GM12878 (cell line): Measurements from ENCODE around the gene LPGAT1. TPM values are rescaled to one million over a fixed set of nuclear protein-coding genes. Genes with fewer than 3 reads are reported as not detected.

ENCODE experiments used
- ATAC-seq: fragments of 200-7000 bp; cut with Tn5 transposase; 3 replicates; pipeline ENCODE4 v1.9.1; 2020; ENCODE audit warnings: mild to moderate bottlenecking, moderate library complexity
- BruUV-seq: library from RNA; stranded (reverse); fragments of 400-500 nt; replicated peaks from 2 replicates; lab custom pipeline; 2021; lab: Mats Ljungman, UMichigan
- CTCF ChIA-PET: fragments of 300-600 bp; sonication (Branson Sonifier 250); formaldehyde crosslinking; extraction: SDS; loops from one replicate; lab custom pipeline; 2021; ENCODE audit warnings: inconsistent platforms; lab: Yijun Ruan, JAX
- POLR2A ChIA-PET: fragments of 350-600 bp; formaldehyde crosslinking; extraction: SDS; loops from one replicate; lab custom pipeline; 2021; ENCODE audit warnings: inconsistent platforms; lab: Charles Lee
- RAD21 ChIA-PET: fragments of 300-600 bp; sonication (Branson Sonifier 250); formaldehyde crosslinking; loops from one replicate; lab custom pipeline; 2023; ENCODE audit warnings: antibody characterized with exemption; ENCODE audit not compliant: unreplicated experiment; lab: Charles Lee
- SMC1A ChIA-PET: fragments of 300-600 bp; sonication (Branson Sonifier 250); formaldehyde crosslinking; loops from one replicate; lab custom pipeline; 2023; ENCODE audit not compliant: unreplicated experiment, uncharacterized antibody; lab: Charles Lee
- DNase-seq: peaks from one replicate; pipeline ENCODE4 v3.0.0-alpha.2; 2011; ENCODE audit warnings: low read depth, low spot score
- FAIRE-seq: peaks from 3 replicates; lab custom pipeline; 2011; peaks lifted over from hg19 to GRCh38; lab: Jason Lieb, UNC
- H2AFZ ChIP-seq: 2 replicates; pipeline ENCODE4 v1.6.0; 2011; ENCODE audit warnings: low read depth, low read length, control low read depth; ENCODE audit not compliant: control insufficient read depth
- H3K27ac ChIP-seq: 2 replicates; pipeline ENCODE4 v1.5.1; 2011; ENCODE audit warnings: control low read depth; ENCODE audit not compliant: control insufficient read depth, insufficient read depth
- H3K27me3 ChIP-seq, 2 experiments: replicated peaks in 1 of 2; 2 replicates each; pipeline versions ENCODE4 v1.6.0 to v1.6.1; 2011; ENCODE audit warnings: low read length in 1 of 2; ENCODE audit not compliant: control insufficient read depth in 2 of 2, insufficient read depth in 2 of 2
- H3K36me3 ChIP-seq, 2 experiments: 2 replicates each; pipeline ENCODE4 v1.5.1; 2011; ENCODE audit warnings: low read length in 1 of 2; ENCODE audit not compliant: control insufficient read depth in 2 of 2, insufficient read depth in 2 of 2
- H3K4me1 ChIP-seq: 2 replicates; pipeline ENCODE4 v1.6.1; 2011; ENCODE audit warnings: mild to moderate bottlenecking, low read length, moderate library complexity, mixed read lengths; ENCODE audit not compliant: control insufficient read depth, insufficient read depth
- H3K4me2 ChIP-seq: 2 replicates; pipeline ENCODE4 v1.6.0; 2011; ENCODE audit warnings: control low read depth; ENCODE audit not compliant: control insufficient read depth, insufficient read depth
- H3K4me3 ChIP-seq: fragments of 200-600 bp; sonication (generic); 2 replicates; pipeline ENCODE4 v1.5.1; 2016
- H3K79me2 ChIP-seq: 2 replicates; pipeline ENCODE4 v1.6.0; 2011; ENCODE audit warnings: low read length; ENCODE audit not compliant: control insufficient read depth, insufficient read depth
- H3K9ac ChIP-seq: 2 replicates; pipeline ENCODE4 v1.8.0; 2011; ENCODE audit warnings: low read length, control low read depth, mixed read lengths; ENCODE audit not compliant: control insufficient read depth, insufficient read depth
- H3K9me3 ChIP-seq: replicated peaks from 3 replicates; pipeline ENCODE4 v1.5.1; 2011; ENCODE audit warnings: mild to moderate bottlenecking, low read length; ENCODE audit not compliant: control insufficient read depth, insufficient read depth
- H4K20me1 ChIP-seq: 2 replicates; pipeline ENCODE4 v1.6.0; 2011; ENCODE audit not compliant: control insufficient read depth, insufficient read depth
- BHLHE40 ChIP-seq, 2 experiments: fragments of 450-650 bp in 1 of 2; IDR thresholded peaks; 2 replicates each; pipeline ENCODE4 v1.6.1; 2011 to 2017; ENCODE audit warnings: low read depth in 2 of 2, borderline replicate concordance in 1 of 2, improper control_type of control experiment in 1 of 2, low read length in 1 of 2, mild to moderate bottlenecking in 1 of 2
- IKZF2 ChIP-seq, 2 experiments: fragments of 450-650 bp; IDR thresholded peaks; 2 replicates each; pipeline ENCODE4 v1.6.1; 2017; ENCODE audit warnings: mild to moderate bottlenecking in 2 of 2, moderate library complexity in 2 of 2
- POU2F2 ChIP-seq: IDR thresholded peaks from 3 replicates; pipeline ENCODE4 v1.6.1; 2011; ENCODE audit warnings: low read depth, mild to moderate bottlenecking, low read length, borderline replicate concordance
- RAD21 ChIP-seq: IDR thresholded peaks from 2 replicates; pipeline ENCODE4 v1.6.1; 2011; ENCODE audit warnings: mild to moderate bottlenecking, low read depth, low read length, moderate library complexity; ENCODE audit not compliant: insufficient read depth
- SPI1 ChIP-seq: IDR thresholded peaks from 2 replicates; pipeline ENCODE4 v1.6.1; 2011; ENCODE audit warnings: low read depth, mild to moderate bottlenecking, low read length, moderate library complexity, borderline replicate concordance; ENCODE audit not compliant: insufficient read depth
- TCF7 ChIP-seq: IDR thresholded peaks from 2 replicates; pipeline ENCODE4 v1.6.1; 2014; ENCODE audit warnings: antibody characterized with exemption, borderline replicate concordance
- ZNF274 ChIP-seq: IDR thresholded peaks from one replicate; pipeline ENCODE4 v1.8.0; 2011; ENCODE audit not compliant: insufficient read length, insufficient read depth
- ZSCAN29 ChIP-seq: fragments of 450-650 bp; IDR thresholded peaks from 2 replicates; pipeline ENCODE4 v1.6.1; 2017; ENCODE audit warnings: mild to moderate bottlenecking, moderate library complexity
- WGBS: methylation state at CpG from one replicate; pipeline ENCODE4 v1.1.6; 2016; ENCODE audit warnings: low lambda C conversion rate; ENCODE audit not compliant: insufficient replicate concordance, insufficient coverage; ENCODE audit errors: missing lambda C conversion rate; 5-methylcytosine and 5-hydroxymethylcytosine counted together
- in situ Hi-C: fragments of 300-500 bp; cut with MboI; formaldehyde crosslinking; loops from 9 replicates; pipeline ENCODE4 v1.14.3; 2018; ENCODE audit warnings: mixed read lengths
- intact Hi-C: fragments of 100-400 bp; cut with micrococcal nuclease; formaldehyde crosslinking; loops from one replicate; pipeline ENCODE4 v1.14.2; 2022; ENCODE audit not compliant: unreplicated experiment
- polyA plus RNA-seq, 11 experiments: library from polyadenylated mRNA; depleted of rRNA in 4 of 11; unstranded in 6 of 11; stranded (reverse) in 5 of 11; fragments of >200 nt; fragmentation: Nextera tagmentation in 4 of 11; fragmentation: Illumina TruSeq in 1 of 11; extraction: Ambion mirVana in 4 of 11; extraction: Trizol in 1 of 11; gene quantifications; 1 replicate in 1 of 11; 2 replicates in 10 of 11; pipeline versions ENCODE4 v1.2.1 to v1.2.3, GENCODE V29; 2011 to 2016; ENCODE audit warnings: inconsistent platforms in 2 of 11, missing spikeins in 2 of 11, low read depth in 1 of 11
- total RNA-seq, 4 experiments: library from RNA; depleted of rRNA in 3 of 4; stranded (reverse); fragments of >200 nt in 3 of 4; fragmentation: Illumina TruSeq in 1 of 4; extraction: Trizol in 1 of 4; gene quantifications; 2 replicates each; pipeline versions ENCODE4 v1.2.1 to v1.2.3, GENCODE V29; 2013 to 2021
- TF ChIP-seq, protein P1 (sequence below): IDR thresholded peaks from 2 replicates; pipeline ENCODE4 v1.6.1; 2011; ENCODE audit warnings: mild to moderate bottlenecking, low read depth, low read length, moderate library complexity; ENCODE audit not compliant: insufficient replicate concordance
- TF ChIP-seq, protein P2 (sequence below), 3 experiments: IDR thresholded peaks in 2 of 3; conservative IDR thresholded peaks in 1 of 3; 2 replicates each; pipeline ENCODE4 v1.5.1; 2011; ENCODE audit warnings: low read depth in 3 of 3, low read length in 3 of 3, mild to moderate bottlenecking in 3 of 3, control low read depth in 2 of 3, moderate library complexity in 2 of 3, inconsistent platforms in 1 of 3, mixed read lengths in 1 of 3; ENCODE audit not compliant: control insufficient read depth in 2 of 3, insufficient read depth in 1 of 3; ENCODE audit errors: extremely low read depth in 1 of 3

Gene LPGAT1
- total and polyA plus RNA-seq, 10 of the 15 experiments (the other 5 are each of a cell fraction or from before 2014, with no cell fraction given) = 5.8 to 40.6 (median 19.2) TPM

DNA sequence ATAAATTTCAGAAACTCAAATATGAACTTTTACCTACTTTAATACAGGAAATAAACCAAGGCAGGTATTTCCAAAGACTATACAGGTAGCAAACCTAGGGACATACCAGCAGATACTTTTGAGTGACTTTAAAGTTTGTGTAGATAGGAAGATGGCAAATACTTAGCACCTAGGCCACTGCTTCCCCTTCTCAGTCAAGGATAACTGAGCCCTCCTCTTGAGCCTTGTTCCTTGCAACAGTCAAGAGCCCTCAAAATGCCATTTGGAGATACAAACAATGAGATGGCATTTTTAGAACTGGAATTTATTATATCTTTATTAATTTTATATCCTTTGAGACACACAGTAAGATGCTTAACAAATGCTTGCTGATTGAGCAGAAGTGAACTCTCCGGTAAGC, 65.9 kb downstream of the LPGAT1 start:
- Histone ChIP-seq H3K9me3 (no peaks in the 10 kb centered on the region; the same call in 2 of the 3 replicates), H3K9ac (no peak overlapping the region)
- POLR2A ChIA-PET = no interaction called here
- TF ChIP-seq, protein P1, sequence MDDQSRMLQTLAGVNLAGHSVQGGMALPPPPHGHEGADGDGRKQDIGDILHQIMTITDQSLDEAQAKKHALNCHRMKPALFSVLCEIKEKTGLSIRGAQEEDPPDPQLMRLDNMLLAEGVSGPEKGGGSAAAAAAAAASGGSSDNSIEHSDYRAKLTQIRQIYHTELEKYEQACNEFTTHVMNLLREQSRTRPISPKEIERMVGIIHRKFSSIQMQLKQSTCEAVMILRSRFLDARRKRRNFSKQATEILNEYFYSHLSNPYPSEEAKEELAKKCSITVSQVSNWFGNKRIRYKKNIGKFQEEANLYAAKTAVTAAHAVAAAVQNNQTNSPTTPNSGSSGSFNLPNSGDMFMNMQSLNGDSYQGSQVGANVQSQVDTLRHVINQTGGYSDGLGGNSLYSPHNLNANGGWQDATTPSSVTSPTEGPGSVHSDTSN = no peak
- TF ChIP-seq ZSCAN29 (no peak), POU2F2 (no peak)
- TF ChIP-seq, all 136 proteins: peak for 0
- RAD21 ChIA-PET = no interaction called here
- H3K27ac ChIP-seq = no peak overlapping the region
- no peaks in the 10 kb centered on the region for H3K4me1 ChIP-seq
- SMC1A ChIA-PET = interaction anchor here (0.6 to 0.7 kb wide), 2 partner anchors 45 to 237 kb away, joined by 3 read pairs; no protein-coding TSS in a partner anchor
- no peak for FAIRE-seq
- in situ Hi-C loops (no loop called here), intact Hi-C loops (no loop called here)
- no peak overlapping the region for H3K4me3 ChIP-seq
- H4K20me1 ChIP-seq = no peaks in the 10 kb centered on the region
- H3K36me3 ChIP-seq = peaks cover 0 to 15% of the 10 kb centered on the region in 2 experiments; a peak in 3 of 4 replicates
- H3K79me2 ChIP-seq = no peaks in the 10 kb centered on the region
- H2AFZ ChIP-seq = no peak overlapping the region
- no peaks in the 10 kb centered on the region for H3K27me3 ChIP-seq
- 100% methylated on average over 1 of the region's 1 CpG for WGBS
- DNase-seq = no peak
- ATAC-seq = no peak
- BruUV-seq = no TSS peak
- CTCF ChIA-PET = no interaction called here
- no peak overlapping the region for H3K4me2 ChIP-seq

DNA sequence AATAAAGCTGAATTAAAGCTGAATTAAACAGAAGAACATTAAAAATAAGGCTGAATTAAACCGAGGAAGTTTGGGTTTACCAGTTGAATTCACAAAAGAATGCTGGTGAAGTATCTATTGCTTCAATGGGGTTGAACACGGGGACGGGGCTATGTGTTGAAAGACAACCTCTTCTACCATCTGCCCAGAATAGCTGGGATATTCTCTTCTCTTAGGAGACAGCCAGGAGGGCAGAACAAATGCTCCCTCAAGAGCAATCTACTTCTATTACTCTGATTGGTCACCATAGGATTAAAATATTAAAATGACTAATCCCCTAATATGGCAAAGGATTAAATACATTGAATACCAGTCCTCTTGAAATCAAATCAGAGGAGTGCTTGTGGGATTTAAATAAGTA, 68.4 kb downstream of the LPGAT1 start:
- no peak for FAIRE-seq
- in situ Hi-C loops = no loop called here

More for the DNA sequence above, 68.4 kb downstream of the LPGAT1 start:
- no peaks in the 10 kb centered on the region for H3K27me3 ChIP-seq
- intact Hi-C loops = no loop called here
- H3K4me1 ChIP-seq = no peaks in the 10 kb centered on the region
- TF ChIP-seq TCF7 (no peak), RAD21 (no peak), BHLHE40 (IDR thresholded peaks at IDR 0.05; ENCODE audit: borderline replicate concordance in 1 of 2, low read depth in 2 of 2, low read length in 1 of 2) (no peak), IKZF2 (IDR thresholded peaks at IDR 0.05) (no peak), ZNF274 (no peak), SPI1 (no peak)
- TF ChIP-seq, protein P2, sequence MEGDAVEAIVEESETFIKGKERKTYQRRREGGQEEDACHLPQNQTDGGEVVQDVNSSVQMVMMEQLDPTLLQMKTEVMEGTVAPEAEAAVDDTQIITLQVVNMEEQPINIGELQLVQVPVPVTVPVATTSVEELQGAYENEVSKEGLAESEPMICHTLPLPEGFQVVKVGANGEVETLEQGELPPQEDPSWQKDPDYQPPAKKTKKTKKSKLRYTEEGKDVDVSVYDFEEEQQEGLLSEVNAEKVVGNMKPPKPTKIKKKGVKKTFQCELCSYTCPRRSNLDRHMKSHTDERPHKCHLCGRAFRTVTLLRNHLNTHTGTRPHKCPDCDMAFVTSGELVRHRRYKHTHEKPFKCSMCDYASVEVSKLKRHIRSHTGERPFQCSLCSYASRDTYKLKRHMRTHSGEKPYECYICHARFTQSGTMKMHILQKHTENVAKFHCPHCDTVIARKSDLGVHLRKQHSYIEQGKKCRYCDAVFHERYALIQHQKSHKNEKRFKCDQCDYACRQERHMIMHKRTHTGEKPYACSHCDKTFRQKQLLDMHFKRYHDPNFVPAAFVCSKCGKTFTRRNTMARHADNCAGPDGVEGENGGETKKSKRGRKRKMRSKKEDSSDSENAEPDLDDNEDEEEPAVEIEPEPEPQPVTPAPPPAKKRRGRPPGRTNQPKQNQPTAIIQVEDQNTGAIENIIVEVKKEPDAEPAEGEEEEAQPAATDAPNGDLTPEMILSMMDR (IDR thresholded peaks at IDR 0.05 in 2 of 3, conservative IDR thresholded peaks at IDR 0.05 in 1 of 3; ENCODE audit: control insufficient read depth in 2 of 3, extremely low read depth in 1 of 3, insufficient read depth in 1 of 3, low read depth in 3 of 3, low read length in 3 of 3) = no peak
- SMC1A ChIA-PET = interaction anchor here (0.6 to 2.1 kb wide), 13 partner anchors 9 to 81 kb away, joined by 3 to 9 read pairs (median 4); no protein-coding TSS in a partner anchor
- RAD21 ChIA-PET = interaction anchor here (0.7 to 2.0 kb wide), 7 partner anchors 9 to 715 kb away, joined by 3 to 9 read pairs (median 3); no protein-coding TSS in a partner anchor
- 97% methylated on average over 3 of the region's 3 CpGs for WGBS
- no peak overlapping the region for H3K9ac ChIP-seq
- ATAC-seq (no peak), DNase-seq (no peak)
- no peak overlapping the region for H3K4me3 ChIP-seq
- no peaks in the 10 kb centered on the region for H4K20me1 ChIP-seq
- no peaks in the 10 kb centered on the region for H3K79me2 ChIP-seq
- no peaks in the 10 kb centered on the region; the same call in 2 of the 3 replicates for H3K9me3 ChIP-seq
- POLR2A ChIA-PET = interaction anchor here (0.7 kb wide), 1 partner anchor 173 kb away, joined by 3 read pairs; no protein-coding TSS in a partner anchor
- H3K36me3 ChIP-seq = peaks cover 0 to 10% of the 10 kb centered on the region in 2 experiments
- no TSS peak for BruUV-seq
- H3K4me2 ChIP-seq = no peak overlapping the region
- no peak overlapping the region for H2AFZ ChIP-seq
- H3K27ac ChIP-seq = no peak overlapping the region
- CTCF ChIA-PET = interaction anchor here (1.0 to 1.5 kb wide), 4 partner anchors 8 to 22 kb away, joined by 3 to 7 read pairs (median 4); no protein-coding TSS in a partner anchor
